ENCODE measurements around the gene HLA-DQA2.
A peak's percentile ranks its signal among the peaks of the same experiment; 100 is the strongest.
"Not testable (repeated sequence)": the region's sequence is repeated elsewhere in the genome, so short reads cannot be mapped to it uniquely, and the experiment has no call there.

The HLA-DQA2 gene

DNA sequence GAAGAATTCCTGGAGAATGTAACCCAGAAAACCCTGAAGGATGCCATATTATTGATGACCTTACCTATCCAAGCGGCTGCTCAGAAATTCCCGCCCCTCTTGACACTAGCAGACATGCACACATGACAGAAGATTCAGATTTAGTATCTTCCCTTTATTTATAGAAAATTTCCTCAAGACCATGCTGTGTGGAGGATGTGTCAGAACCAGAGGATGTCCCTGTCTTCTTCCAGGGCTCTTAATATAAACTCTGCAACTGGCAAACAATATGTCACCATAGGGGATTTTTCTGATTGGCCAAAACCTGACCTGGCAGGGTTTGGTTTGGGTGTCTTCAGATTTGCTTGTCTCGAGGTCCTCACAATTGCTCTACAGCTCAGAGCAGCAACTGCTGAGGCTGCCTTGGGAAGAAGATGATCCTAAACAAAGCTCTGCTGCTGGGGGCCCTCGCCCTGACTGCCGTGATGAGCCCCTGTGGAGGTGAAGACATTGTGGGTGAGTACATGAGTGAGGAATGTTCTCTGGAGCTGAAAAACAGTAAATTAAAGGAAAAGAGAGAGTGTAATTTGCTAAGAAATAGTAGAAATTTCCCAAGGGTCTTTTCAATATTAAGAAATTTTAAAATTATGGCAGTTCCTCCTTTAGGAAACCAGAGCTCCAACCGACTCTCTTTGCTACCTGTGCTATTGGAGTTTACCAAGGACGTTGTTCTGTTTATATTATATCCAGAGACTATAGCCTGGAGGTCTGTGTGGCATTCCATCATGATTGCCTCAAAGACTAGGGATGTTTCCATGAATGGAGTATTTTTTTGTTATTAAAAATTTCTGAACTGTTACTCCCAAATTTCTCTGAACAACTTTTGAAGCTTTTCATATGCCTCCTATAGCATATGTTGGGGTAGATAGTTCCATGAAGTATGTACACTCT lies at the start of gene HLA-DQA2:
Gene HLA-DQA2, plus strand, starts transcription at position 361 of the 930 bp plus-strand sequence. Its CDS starts 53 bp downstream, at position 414.
- DNase-seq (ENCODE audit: low spot score): no peak

DNA sequence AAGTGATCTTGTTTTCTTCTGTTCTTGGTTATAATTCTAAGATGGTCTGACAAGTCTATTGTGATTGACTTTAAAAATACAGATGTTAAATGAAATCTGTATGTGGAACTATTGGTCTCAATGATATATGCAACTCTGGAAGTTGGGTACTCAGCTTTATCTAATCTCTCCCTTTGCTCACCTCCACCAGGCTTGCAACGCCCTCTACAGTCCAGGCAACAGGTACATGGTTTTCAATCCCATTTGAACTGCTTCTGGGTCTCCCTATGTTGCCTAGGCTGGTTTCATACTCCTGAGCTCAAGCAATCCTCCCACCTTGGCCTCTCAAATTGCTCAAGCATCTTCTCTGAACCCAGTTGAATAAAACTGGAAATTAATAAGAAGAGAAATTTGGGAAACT lies 49.2 kb upstream of the HLA-DQA2 start:
- DNase-seq (ENCODE audit: low spot score): peak; percentile 65

DNA sequence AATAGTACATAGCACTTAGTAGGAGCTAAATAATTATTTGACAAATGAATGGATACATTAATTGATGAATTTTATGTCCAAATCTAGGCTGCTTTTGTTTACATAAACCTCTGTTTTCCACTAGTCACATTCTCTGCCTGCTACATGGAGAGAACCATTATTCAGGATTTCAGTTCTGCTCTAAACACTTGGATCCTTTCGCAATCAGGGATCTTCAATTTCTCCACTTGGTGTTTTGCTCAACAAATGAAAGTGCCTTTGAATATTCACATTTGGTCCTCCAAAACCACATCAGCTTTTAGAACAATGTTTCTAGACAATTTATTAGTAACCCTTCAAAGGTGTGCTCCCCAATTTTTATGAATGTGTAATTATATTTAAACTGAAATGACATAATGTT lies 44.2 kb upstream of the HLA-DQA2 start:
- DNase-seq (ENCODE audit: low spot score): no peak

DNA sequence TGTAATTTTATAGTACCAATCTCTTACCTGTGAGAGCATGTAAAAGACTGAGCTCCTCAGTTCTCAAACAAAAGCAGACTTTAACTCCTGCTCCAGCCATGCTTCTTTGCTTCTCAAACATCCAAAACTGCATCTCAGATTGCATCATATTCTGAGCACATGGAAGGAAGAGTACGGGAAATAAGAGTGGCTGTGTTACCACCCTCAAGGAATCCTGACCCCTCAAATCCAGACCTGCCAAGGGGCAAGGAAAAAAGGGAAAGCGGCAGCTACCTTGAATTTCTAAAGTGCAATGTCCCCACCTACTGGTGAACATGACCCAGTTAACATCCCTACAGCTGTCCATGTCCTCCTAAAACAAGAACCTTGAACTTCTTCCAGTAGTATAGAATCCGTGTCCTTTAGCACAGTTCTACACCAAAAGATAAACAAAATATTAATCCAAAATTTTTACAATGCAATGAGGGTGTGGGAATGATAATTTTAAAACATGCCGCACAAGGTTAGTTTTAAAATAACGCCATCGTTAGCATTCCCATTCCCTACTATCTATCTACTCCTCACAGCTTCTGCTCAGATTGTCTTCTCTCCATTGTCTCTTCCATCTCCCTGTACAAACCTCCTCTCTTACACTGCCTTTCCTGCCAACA lies 40.7 kb upstream of the HLA-DQA2 start:
- DNase-seq (ENCODE audit: low spot score): peak; percentile 48

DNA sequence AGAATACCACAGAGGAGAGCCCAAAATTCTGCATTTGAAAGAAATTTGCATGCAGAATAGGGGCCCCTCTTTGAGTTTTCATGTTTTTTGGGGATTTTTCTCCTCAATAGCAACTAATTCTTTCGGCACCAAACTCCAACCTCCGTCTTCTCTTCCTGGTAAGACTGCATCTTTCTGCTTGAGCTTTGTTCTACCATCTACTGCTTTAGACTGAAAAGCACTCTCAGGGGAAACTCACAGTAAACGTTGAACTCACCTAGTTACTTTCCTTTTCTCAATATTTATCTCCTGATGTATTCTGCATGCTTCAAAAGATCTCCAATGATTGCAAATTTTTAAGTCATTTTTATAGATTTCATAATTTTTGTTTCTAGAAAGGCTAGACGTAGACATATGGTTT lies 37.8 kb upstream of the HLA-DQA2 start:
- DNase-seq (ENCODE audit: low spot score): no peak

DNA sequence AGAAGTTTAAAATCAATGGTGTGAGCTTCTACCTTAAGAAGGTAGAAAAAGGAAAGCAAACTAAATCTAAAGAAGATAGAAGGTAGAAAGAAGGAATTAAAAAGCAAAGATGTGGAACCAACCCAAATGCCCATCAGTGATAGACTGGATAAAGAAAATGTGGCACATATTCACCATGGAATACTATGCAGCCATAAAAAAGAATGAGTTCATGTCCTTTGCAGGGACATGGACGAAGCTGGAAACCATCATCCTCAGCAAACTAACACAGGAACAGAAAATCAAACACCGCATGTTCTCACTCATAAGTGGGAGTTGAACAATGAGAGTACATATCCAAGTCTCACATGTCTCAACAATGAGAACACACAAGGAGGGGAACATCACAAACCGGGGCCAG lies 36.0 kb upstream of the HLA-DQA2 start:
- not testable (repeated sequence) for DNase-seq (ENCODE audit: low spot score)

DNA sequence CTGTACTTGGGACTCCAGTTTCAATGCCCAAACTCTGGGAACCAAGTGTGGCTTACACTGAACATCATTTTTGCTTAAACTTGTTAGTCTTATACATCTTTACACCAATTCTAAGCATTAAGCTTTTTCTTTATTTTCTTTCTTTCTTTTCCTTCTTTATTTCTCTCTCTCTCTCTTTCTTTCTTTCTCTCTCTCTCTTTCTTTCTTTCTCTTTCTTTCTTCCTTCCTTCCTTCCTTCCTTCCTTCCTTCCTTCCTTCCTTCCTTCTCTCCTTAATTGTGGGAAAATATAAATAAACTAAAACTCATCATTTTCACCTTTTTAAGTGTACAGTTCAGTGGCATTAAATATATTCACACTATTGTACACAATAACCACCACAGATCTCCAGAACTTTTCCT lies 31.6 kb upstream of the HLA-DQA2 start:
- no peak for DNase-seq (ENCODE audit: low spot score)

DNA sequence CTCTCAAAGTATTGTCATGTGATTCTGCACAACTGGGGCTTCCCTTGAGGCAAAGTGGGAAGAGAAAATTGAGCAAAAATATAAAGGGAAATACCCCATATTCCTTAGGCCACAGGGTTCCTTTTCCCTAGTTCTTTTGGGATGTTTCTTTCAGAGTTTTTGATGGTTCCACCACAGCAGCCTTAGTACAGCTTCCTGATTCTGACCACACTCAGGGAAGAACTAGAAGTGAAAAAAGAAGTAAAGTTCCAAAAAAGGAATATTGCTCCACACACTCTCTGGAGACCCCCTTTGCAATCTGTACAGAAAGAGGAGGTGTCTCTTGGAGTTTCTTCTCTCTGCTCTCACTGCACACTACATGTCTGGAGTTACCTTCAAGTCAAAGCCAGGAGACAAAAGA lies 27.9 kb upstream of the HLA-DQA2 start:
- no peak for DNase-seq (ENCODE audit: low spot score)

DNA sequence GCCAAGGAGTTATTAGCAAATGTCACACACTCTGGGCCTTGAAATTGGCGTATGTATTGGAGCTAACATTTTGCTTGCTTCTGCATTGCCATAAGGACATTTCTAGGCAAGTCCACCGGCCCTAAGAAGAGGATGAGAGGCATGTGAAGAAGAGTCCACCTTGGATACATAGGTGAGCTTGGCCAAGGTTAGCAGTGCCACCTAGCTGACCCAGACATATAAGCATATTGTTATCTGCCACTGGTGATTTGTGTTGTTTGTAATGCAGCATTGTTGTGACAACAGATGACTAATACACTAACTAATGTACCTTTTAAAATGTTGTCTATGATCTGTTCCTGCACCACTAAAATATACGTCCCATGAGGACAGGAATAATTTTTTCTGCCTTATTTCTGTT lies 24.8 kb upstream of the HLA-DQA2 start:
- no peak for DNase-seq (ENCODE audit: low spot score)

DNA sequence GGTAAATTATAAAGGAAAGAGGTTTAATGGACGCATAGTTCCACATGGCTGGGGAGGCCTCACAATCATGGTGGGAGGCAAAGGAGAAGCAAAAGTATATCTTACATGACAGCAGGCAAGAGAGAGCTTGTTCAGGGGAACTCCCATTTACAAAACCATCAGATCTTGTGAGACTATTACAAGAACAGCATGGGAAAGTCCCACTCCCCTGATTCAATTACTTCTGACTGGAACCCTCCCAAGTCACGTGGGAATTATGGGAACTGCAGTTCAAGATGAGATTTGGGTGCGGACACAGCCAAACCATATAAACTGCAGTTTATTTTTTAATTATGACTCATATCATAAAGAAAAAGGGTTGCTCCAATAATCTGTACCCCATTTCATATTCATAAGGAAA lies 22.3 kb upstream of the HLA-DQA2 start:
- DNase-seq (ENCODE audit: low spot score): no peak

DNA sequence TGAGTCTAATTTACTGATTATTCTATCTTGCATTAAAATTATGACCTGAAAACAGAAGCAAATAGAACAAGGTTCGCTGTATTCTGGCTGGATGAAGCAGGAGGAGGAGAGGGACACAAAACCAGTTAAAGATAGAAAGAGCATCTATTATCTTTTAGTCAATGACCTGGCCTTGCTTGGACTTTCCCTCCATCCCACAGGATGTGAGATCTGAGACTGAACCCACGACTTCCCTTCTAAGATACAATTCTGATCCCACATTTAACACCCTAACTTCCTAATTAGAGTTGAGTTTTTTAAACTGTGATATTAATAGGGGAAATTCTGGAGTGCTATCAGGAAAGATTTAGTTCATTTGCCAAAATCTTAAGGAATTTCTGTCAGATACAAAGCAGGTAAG lies 3.1 kb upstream of the HLA-DQA2 start:
- no peak for DNase-seq (ENCODE audit: low spot score)

DNA sequence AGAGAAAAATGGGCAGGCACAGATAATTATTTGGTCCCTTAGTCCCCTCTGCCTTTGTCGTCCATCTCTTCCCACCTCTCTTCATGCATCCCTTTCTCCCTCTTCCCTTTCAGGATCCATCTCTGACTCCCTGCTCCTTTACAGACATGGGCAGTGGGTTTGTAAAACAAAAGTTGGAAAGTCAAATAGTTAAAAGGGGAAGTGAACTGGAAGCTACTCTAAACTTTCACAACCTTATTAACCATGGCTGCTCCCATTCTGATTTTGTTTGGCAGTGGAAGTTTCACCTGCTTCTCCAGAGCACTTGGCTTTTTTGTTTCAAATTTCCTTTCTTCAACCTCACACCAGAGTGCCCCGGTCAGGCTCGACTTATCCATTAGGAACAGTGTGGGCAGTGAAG lies 1.2 kb downstream of the HLA-DQA2 start:
- no peak for DNase-seq (ENCODE audit: low spot score)

DNA sequence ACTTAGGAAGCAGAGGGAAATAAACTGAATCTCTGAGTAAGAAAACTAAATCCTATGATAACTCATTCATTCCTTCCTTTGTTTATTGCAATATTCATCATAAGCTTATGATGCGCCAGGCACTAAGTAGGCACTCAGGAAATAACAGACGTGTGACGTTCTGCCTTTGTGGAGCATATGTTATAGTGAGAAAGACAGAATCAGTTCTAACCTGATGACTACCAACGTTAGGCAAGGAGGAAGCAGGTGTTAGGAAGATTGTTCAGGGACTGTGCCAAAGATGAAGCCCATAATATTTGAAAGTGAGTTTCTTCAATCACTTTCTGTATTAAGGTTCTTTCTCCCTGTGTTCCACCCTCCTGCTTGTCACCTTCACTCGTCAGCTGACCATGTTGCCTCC lies 3.6 kb downstream of the HLA-DQA2 start:
- no peak for DNase-seq (ENCODE audit: low spot score)

DNA sequence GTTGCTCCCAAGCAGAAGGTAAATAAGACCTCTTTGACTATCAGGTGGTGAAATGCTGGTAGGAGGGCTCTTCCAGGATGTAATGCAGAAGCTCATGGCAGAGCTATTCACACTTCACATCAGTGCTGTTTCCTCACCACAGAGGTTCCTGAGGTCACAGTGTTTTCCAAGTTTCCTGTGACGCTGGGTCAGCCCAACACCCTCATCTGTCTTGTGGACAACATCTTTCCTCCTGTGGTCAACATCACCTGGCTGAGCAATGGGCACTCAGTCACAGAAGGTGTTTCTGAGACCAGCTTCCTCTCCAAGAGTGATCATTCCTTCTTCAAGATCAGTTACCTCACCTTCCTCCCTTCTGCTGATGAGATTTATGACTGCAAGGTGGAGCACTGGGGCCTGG lies 4.5 kb downstream of the HLA-DQA2 start:
- not testable (repeated sequence) for DNase-seq (ENCODE audit: low spot score)

DNA sequence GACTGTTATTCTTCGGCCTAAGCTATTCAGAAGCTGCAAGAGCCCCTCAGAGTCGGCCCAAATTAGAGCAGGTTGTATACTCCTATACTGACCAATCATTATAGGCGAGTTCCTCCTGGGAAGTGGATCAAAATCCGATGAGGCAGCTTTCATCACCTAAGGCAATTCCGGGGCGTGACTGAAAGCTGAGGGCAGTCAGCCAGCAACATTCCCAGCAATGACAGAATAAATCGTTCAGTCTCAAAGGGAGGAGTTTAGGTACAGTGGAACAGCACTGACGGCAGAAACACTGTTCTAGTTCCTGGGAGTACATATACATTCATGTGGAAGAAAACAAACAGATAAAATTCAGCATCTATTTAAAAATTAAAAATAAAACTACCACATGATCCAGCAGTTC lies 11.4 kb downstream of the HLA-DQA2 start:
- DNase-seq (ENCODE audit: low spot score): no peak

DNA sequence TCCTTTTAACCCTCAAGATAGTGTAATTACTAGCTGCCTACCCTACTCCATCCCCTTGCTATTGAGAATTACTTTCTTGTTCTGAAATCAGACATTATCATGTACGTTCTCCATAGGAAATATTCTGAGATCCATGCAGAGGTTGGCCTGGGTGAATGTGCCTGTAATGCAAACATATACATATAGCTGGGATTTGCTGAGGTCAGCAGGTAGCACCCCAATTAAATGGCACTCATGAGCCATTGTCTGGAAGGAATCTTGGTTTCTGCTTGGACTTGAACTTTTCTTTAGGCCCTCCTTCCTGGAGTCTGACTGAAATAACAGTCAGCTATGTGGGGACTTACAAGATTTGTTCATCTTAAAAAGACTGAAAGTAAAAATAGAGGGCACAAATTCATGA lies 18.5 kb downstream of the HLA-DQA2 start:
- DNase-seq (ENCODE audit: low spot score): no peak

DNA sequence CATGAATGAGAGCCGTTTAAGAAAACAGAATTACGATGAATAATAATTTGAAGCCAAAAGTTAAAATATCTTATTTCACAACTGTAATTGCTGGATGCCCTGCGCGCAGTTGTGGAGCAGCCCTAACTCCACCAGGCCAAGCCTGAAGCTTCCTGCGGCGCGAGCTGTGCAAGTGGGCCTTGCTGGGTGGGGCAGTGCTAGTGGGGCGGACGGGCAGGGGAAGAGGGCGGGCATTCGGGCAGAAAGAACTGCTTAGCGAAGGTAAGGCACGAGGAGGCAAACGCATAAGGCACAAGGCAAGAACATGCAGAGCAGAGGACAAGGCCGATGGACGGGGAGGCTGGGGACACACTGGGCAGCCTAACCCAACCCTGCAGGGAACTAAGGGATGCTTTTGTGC lies 19.9 kb downstream of the HLA-DQA2 start:
- no peak for DNase-seq (ENCODE audit: low spot score)

DNA sequence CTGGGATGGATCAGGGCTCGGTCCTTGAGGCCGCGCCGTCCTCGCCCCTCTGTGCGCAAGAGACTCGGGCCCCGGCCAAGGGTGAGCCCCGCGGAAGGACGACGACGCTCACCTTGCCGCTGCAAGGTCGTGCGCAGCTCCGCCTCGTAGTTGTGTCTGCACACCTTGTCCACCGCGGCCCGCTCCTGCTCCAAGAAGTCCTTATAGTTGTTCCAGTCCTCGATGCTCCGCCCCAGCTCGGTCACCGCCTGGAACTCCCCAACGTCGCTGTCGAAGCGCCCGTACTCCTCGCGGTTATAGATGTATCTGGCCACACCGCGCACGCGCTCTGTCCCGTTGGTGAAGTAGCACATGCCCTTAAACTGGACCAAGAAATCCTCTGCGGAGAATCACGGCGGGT lies 20.4 kb downstream of the HLA-DQA2 start:
- DNase-seq (ENCODE audit: low spot score): no peak

DNA sequence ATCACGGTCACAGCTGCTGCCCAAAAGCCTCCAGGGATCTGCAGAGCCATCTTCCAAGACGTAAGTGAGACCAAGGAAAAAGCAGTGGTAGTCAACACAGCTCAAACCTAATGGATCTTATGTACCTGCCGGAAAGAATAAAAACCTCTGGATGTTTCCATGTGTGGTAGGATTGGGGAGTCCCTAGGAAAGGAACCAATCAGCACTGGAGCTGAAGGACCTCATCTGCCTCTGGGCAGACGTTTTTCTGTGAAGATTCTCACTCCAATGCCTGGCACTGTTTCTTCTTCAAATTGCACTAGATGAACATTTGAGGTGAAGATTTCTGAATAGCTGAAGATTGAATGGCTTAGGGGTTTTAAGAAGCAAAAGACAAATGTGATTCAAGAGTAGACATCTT lies 22.2 kb downstream of the HLA-DQA2 start, which contains the start of gene HLA-DQB2:
Gene HLA-DQB2, minus strand, starts transcription at position 112 of the 400 bp plus-strand sequence. Its CDS starts 62 bp downstream, at position 50.
- DNase-seq (ENCODE audit: low spot score): no peak

DNA sequence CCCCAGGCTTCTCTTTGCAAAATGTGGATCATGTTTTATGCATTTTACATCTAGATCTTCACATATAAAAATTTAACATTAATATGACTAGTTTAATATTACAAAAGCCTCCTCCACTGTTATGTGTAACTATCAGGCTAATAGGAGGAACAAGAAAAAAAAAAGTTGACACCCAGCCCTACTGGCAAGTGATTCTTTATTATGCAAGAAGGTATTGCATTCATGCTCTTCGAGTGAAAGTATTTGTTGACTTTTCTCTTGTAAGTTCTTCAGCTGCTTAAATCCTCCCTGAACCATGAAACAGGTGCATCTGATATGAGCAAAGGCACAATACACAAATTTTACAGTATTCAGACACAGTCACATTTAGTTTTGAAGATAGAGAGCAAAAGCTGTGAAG lies 22.9 kb downstream of the HLA-DQA2 start:
- no peak for DNase-seq (ENCODE audit: low spot score)

DNA sequence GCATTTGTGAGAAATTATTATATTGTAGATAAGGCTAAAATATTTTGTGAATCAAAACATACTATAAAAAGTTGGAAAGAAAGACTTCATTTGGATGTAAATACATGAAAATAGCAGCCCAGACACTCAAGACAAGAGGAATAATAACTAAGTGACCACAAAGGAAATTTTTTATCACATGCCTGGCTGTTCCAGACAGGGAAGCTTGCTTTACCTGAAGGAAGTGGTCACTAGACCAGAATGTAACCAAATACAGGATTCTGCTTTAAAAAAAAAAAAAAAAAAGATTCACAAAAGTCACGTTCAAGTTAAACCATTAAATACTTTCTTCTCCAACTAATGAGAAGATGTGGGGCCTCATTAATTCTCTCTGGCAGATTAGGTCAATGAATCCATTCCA lies 31.5 kb downstream of the HLA-DQA2 start:
- DNase-seq (ENCODE audit: low spot score): no peak

DNA sequence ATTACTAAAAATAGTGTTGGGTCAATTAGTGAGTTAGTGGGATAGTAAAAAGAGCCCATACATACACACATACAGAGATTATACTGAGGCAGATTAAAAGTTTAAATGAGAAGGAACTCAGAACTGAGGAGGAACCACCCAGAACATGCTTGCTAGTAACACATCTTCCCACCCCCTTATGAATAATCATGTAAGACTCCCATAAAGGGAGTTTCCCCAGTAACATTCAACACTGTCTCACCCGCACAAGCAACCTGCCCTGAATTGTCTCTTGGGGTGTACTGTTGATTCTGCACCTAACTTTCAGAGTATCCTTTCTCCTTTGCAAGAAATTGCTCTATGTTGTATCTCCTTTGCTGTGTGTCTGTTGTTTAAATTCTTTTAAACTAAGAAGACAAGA lies 33.2 kb downstream of the HLA-DQA2 start:
- no peak for DNase-seq (ENCODE audit: low spot score)

DNA sequence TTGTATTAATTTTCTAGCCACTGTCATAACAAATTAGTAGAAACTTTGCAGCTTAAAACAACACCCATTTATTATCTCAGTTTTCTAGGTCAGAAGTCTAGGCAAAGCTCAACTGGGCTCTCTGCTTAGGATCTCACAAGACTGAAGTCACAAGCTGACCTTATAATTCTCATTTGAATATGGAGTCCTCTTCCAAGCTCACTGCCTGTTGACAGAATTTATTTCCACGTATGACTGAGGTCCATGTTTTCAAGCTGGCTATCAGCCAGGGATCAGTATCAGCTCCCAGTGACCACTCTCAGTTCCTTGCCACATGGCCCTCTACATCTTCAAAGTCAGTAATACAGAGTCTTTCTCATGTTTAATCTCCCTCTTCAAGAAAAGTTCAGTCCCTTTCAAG lies 33.9 kb downstream of the HLA-DQA2 start:
- no peak for DNase-seq (ENCODE audit: low spot score)
